Stimulated activated CD4-positive, alpha-beta T cell treated with anti-CD3 and anti-CD28 coated beads, Interleukin-4, amount 100 ng/mL, for 24 hours (primary cell): Measurements from ENCODE around the gene NXPH4.

ENCODE experiments used
- DNase-seq: peaks from one replicate; pipeline ENCODE4 v3.0.0-alpha.2; 2020

The NXPH4 gene

DNA sequence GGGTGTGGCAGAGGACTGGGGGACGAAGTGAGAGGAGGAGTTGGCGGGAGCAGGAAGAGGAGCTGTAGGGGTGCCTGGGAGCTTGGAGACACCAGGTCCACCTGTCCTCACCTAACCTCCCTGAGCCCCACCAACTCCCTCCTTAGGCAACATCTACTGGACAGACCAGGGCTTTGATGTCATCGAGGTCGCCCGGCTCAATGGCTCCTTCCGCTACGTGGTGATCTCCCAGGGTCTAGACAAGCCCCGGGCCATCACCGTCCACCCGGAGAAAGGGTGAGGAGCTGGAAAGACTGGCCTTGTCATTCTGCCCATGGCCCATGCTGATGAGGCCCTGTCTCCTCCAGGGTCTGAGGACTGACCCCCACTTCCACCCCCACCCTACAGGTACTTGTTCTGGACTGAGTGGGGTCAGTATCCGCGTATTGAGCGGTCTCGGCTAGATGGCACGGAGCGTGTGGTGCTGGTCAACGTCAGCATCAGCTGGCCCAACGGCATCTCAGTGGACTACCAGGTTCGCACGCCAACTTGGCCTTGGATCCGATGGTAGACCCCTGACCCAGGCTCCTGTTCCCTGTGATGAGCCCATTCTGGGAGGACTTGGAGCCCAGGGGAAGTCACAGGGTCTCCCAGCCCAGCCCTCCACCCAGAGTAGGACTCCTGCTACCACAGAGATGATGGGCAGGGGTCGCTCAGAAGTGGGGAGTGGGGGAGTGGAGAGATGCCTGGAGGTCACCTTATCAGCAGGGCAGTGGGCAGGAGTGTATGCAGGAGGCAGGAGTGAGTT lies 32.5 kb upstream of the NXPH4 start:
- no peak for DNase-seq

DNA sequence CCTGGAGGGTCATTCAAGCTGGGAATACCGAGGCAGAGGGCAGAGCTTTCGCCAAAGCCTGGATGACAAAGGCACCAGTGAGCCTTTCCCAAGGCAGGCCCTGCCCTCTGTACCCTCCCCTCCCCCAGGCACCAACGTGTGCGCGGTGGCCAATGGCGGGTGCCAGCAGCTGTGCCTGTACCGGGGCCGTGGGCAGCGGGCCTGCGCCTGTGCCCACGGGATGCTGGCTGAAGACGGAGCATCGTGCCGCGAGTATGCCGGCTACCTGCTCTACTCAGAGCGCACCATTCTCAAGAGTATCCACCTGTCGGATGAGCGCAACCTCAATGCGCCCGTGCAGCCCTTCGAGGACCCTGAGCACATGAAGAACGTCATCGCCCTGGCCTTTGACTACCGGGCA lies 31.2 kb upstream of the NXPH4 start:
- no peak for DNase-seq

DNA sequence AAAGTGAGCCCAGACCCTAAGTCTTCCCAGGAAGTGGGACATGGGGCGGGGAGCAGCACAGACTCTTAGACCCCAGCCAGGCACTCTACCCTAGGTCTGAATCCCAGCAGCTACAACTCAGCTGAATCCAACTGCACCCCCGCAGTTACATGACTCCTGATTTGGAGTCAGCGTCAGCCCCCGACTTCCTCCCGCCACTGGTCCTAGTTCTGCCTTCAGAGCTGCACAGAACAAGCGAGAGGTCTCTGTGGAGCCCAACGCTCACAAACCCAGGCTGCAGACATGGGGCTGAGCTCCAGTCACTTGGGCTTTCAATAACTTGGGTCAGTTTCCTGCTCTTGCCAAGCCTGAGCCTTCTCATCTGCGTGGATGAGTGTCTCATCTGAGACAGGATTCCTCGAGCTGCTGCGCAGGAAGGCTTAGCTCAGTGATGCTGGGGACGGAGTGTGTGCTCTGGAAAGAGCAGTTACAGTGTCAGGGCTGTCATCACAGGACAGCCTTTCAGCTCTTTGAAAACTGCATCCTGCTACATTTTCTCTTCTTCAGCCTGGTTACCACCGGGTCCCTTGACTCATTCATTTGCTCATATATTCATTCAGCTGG lies 30.6 kb upstream of the NXPH4 start:
- DNase-seq: no peak

DNA sequence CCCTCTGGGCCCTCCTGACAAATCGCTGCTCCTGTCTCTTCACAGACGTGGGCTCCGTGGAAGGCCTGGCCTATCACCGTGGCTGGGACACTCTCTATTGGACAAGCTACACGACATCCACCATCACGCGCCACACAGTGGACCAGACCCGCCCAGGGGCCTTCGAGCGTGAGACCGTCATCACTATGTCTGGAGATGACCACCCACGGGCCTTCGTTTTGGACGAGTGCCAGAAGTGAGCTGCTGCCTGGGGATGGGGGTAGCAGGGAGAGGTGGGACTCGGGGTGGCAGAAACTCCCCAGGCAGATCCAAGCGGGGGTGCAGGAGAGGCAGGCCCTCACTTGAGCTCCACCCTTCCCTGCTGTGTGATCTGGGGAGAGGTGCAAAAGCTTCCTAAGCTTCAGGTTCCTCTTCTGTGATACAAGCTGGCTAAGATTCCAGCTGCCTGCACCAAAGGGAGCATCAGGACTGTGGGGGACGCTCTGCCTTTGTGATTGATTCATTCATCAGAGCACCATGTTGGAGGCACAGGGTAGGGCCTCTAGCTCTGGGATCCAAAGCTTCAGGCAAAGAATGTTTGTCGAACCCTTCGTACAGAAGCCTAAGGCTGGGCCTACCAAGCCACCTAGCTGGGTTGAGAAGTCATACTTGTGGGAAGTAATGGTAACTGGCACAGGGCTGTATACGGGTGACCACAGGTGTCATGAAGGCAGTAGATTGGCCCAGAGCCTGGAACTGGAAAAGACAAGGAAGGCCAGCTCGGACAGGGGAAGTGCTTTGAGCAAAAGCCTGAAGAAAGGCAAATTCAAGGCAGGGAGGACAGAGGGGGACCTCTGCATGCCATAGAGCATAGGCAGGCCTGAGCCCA lies 29.1 kb upstream of the NXPH4 start:
- DNase-seq: no peak

DNA sequence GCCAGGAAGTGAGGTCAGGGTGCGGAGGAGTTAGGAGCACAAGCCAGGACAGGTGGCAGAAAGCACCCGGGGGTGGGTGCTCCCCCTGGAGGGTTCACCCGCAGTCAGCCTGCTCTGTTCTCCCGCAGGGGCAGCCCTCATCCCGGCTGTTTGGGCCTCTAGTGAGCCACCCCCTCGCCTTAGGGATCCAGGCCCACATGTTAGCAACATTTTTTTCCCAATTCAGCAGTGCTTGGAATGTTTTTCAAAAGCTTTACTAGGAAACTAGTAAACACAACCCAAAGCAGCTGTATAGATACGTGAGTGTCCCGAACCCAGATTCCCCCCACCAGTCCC lies 28.5 kb upstream of the NXPH4 start:
- no peak for DNase-seq

DNA sequence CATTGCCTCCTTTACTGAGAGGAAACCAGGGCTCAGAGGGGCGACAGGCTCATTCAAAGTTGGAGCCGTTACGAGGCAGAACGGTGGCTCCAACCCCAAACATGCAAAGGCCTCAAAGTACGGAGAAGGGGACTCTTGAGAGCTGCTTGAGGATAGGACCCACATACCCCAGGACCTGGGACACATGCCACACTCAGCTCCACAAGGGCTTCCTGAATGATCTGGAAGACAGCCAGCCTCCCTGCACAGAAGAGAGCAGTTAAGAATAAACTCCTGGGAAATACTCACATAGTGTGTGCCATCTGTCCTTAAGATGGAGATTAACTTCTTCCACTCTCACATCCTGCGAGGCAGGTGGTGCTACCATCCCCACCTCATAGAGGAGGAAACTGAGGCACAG lies 26.6 kb upstream of the NXPH4 start:
- no peak for DNase-seq

DNA sequence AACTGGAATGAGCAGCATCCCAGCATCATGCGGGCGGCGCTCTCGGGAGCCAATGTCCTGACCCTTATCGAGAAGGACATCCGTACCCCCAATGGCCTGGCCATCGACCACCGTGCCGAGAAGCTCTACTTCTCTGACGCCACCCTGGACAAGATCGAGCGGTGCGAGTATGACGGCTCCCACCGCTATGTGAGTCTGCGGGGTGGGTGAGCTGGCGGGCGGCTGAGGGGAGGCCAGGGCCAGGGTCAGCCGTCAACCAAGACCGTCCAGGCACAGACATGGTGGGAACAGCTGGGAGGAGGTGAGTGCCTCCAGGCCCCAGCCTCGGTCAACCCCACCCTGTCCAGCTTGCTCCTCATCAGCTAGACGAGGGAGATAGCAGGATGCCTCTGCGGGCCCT lies 25.8 kb upstream of the NXPH4 start:
- DNase-seq: no peak

DNA sequence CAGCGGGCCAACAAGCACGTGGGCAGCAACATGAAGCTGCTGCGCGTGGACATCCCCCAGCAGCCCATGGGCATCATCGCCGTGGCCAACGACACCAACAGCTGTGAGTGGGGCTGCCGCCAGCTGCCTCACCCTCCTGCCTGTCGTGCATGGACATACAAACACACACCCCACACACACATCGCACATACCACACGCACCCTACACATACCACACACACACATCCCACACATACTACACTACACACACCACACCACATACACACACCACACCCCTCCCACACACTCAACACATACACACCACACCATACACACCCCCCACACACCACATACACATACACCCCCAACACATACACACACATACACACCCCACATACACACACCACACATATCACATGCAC lies 25.2 kb upstream of the NXPH4 start:
- no peak for DNase-seq

DNA sequence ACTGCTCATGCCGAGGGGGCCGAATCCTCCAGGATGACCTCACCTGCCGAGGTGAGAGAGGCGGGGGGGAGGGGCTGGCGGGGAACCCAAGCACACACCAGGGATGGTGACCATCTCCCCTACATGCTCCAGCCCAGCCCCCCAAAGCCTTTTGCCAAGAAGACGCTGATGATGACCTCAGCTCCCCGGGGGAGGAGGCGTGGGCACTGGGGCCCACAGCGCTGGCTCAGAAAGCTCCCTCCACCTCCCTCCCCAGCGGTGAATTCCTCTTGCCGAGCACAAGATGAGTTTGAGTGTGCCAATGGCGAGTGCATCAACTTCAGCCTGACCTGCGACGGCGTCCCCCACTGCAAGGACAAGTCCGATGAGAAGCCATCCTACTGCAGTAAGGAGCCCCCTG lies 23.7 kb upstream of the NXPH4 start:
- DNase-seq: no peak

DNA sequence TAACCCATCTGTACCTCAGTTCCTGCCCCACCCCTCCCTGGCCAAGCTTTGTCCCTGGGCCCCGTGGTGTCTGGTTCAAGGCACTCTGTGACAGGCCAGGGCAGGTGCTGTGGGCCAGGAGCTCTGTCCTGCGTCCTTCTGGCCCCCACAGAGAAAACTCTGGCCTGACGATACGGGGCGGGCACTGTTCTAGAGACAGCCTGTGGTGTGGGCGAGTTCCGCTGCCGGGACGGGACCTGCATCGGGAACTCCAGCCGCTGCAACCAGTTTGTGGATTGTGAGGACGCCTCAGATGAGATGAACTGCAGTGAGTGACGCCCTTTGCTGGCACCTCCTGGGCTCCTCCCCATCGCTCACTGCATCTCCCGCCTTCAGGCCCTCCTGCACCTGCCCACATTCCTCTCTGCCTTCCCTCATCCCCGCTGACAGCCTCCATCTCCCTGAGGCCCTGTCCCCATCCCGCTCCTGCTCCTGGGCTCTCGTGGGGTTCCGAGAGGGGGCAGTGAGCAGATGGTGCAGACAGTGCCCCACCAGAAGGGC lies 22.8 kb upstream of the NXPH4 start:
- no peak for DNase-seq

DNA sequence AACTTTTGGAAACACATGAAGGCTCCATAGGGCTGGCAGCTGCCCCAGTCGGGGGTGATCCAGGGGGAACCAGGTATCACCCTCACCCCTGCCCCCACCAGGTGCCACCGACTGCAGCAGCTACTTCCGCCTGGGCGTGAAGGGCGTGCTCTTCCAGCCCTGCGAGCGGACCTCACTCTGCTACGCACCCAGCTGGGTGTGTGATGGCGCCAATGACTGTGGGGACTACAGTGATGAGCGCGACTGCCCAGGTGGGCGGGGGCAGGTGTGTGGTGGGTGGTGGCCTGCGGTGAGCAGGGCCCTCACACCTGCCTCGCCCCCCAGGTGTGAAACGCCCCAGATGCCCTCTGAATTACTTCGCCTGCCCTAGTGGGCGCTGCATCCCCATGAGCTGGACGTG lies 22.3 kb upstream of the NXPH4 start:
- DNase-seq: no peak

DNA sequence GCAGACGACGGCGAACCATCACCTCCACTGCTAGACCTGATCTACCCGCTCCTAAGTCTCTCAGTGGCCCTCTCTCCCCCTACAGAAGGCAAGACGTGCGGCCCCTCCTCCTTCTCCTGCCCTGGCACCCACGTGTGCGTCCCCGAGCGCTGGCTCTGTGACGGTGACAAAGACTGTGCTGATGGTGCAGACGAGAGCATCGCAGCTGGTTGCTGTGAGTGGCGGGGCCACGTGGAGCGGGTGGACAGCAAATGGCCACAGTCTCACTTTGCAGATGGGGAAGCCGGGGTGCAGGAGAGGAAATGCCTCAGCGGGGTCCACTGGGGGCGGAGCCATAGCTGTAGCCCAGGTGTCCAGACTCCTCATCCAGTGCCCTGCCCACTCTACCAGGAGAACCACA lies 21.4 kb upstream of the NXPH4 start:
- no peak for DNase-seq

DNA sequence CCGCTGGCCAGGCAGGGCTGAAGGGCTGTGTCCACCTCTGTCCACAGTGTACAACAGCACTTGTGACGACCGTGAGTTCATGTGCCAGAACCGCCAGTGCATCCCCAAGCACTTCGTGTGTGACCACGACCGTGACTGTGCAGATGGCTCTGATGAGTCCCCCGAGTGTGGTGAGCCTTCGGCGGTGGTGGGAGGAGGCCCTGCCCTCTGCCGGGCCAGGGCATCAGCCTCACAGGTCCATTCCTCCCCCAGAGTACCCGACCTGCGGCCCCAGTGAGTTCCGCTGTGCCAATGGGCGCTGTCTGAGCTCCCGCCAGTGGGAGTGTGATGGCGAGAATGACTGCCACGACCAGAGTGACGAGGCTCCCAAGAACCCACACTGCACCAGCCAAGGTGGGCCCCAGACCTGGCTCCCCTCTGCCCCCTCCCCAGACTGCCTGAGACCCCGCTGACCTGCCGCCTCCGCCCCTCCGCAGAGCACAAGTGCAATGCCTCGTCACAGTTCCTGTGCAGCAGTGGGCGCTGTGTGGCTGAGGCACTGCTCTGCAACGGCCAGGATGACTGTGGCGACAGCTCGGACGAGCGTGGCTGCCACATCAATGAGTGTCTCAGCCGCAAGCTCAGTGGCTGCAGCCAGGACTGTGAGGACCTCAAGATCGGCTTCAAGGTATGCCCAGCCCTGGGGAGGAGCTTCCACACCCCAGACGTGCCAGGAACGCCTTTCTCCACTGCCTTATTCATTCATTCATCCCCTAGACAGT lies 20.8 kb upstream of the NXPH4 start:
- no peak for DNase-seq

DNA sequence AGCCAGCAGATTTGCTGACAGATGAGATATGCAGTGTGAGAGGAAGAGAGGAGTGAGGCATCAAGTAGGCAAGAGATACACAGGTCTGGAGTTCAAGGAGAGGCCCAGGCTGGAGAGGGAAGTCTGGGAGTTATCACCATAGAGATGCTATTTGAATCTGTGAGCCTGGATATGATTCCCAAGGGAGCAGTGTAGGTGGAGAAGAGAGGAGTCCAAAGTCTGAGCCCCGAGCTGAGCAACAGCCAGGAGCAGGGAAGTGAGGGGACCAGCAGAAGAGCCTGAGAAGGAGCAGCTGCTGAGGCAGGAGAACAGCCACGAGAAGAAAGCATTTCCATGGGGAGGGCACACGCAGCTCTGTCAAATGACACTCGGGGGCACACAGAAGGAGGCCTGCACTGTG lies 20.2 kb upstream of the NXPH4 start:
- no peak for DNase-seq

DNA sequence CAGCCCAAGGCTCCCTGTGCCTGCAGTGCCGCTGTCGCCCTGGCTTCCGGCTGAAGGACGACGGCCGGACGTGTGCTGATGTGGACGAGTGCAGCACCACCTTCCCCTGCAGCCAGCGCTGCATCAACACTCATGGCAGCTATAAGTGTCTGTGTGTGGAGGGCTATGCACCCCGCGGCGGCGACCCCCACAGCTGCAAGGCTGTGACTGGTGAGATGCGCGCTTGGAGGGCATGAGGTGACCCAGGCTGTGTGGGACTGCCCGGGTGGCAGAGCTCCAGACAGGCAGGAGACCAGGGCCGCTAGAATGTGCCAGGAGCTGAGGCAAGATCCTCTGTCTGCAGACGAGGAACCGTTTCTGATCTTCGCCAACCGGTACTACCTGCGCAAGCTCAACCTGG lies 19.6 kb upstream of the NXPH4 start:
- no peak for DNase-seq

DNA sequence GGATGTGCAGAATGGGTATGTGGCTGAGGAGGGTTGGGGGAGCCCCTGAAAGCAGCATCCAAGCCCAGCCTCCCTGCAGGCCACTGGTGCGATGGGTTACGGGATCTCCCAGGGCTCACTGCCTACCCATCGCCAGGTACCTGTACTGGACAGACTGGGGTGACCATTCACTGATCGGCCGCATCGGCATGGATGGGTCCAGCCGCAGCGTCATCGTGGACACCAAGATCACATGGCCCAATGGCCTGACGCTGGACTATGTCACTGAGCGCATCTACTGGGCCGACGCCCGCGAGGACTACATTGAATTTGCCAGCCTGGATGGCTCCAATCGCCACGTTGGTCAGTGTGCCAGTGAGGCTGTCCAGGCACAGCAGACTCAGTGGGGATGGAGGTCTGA lies 18.3 kb upstream of the NXPH4 start:
- no peak for DNase-seq

DNA sequence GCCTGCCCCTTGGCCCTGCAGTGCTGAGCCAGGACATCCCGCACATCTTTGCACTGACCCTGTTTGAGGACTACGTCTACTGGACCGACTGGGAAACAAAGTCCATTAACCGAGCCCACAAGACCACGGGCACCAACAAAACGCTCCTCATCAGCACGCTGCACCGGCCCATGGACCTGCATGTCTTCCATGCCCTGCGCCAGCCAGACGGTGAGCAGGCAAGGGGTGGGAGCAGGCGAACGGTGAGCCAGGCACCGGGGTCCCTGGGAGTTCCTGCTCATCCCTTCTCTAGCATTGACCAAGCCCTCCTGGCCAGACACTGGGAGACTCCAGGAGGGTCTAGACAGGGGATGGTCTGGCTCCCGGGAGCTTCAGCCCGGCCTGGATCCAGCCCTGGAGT lies 17.4 kb upstream of the NXPH4 start:
- DNase-seq: no peak

DNA sequence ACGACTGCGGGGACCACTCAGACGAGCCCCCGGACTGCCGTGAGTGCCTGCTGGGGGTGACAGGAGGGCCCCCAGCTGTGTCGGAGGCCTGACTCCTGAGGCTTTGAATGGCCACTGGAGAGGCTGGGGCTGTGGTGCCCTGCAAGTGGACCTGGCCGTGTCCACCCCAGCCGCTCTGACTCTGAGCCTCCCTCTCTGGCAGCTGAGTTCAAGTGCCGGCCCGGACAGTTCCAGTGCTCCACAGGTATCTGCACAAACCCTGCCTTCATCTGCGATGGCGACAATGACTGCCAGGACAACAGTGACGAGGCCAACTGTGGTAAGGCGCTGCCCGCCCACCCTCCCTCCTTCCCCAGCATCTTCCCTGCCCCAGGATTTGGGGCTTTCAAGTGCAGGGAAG lies 16.1 kb upstream of the NXPH4 start:
- DNase-seq: no peak

DNA sequence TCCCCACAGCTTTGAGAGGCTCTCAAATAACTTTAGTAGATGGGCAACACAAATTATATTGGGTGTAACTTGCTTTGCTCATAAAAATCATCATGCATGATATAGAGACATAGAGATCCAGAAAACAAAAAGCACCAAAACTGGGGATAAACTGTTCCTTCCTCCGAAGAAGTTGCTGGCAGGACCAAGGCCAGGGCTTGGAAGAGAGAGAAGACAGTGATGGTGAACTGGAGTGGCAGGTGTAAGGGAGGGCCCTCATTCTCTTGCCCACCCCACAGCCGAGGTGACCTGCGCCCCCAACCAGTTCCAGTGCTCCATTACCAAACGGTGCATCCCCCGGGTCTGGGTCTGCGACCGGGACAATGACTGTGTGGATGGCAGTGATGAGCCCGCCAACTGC lies 15.4 kb upstream of the NXPH4 start:
- no peak for DNase-seq

DNA sequence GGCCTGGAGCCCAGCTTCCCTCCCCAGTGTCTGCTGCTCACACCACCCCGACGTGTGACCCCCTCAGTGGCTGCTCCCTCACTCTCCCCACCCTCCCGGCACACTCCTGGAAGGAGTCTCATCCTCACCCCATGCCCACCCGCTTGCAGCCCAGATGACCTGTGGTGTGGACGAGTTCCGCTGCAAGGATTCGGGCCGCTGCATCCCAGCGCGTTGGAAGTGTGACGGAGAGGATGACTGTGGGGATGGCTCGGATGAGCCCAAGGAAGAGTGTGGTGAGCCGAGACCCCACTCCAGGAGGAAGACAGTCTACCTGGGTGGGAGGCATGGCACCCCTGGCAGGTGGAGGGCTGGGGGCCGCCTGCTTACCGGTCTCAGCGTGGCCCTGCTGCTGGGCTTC lies 15.0 kb upstream of the NXPH4 start:
- DNase-seq: no peak

DNA sequence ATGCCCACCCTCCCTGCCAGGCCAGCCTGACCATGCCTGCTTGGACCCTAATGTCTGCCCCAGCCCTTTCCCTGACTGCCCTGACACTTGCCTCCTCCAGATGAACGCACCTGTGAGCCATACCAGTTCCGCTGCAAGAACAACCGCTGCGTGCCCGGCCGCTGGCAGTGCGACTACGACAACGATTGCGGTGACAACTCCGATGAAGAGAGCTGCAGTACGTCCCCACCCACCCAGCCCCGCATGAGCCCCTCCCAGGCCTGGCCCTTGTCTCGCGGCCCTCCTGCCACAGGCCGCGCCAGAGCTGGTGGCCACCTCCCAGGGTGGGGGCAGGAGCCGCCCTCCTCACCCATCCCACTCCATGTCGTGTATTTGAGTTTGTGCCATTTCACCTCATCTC lies 14.3 kb upstream of the NXPH4 start:
- no peak for DNase-seq

DNA sequence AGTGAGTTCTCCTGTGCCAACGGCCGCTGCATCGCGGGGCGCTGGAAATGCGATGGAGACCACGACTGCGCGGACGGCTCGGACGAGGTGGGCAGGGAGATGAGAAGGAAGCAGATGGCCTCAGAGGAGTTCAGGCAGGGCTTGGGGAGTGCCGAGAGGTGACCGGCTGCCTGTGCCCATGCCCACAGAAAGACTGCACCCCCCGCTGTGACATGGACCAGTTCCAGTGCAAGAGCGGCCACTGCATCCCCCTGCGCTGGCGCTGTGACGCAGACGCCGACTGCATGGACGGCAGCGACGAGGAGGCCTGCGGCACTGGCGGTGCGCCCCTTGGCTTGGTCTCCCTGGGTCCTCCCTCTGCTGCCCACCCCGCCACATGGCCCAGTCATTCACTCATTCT lies 13.4 kb upstream of the NXPH4 start:
- no peak for DNase-seq

DNA sequence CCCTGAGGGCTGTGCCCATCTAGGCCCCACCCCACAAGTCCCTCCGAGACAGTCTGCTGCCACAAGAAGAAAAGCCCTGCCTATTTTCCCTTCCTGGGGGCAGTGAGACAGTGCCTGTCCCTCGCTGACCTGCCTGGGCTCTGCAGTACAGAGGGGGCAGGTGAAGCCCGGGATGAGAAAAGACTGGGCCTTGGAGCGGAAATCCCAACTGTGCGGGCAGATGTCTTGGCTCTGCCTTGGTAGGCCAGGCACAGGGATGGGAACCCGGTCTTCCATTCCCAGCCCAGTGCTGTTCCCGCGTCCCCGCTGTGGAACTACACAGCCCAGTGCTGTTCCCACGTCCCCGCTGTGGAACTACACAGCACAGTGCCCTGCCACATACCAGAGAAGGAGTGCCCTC lies 12.8 kb upstream of the NXPH4 start:
- no peak for DNase-seq
